GM23338 (cell line): ENCODE measurements around the gene STRN4. TPM values are rescaled to one million over a fixed set of nuclear protein-coding genes. Genes with fewer than 3 reads are reported as not detected.

Source experiments
- ATAC-seq: fragments of 200-7000 bp; cut with Tn5 transposase; 3 replicates; pipeline ENCODE4 v1.9.1; 2020
- DNase-seq: peaks from one replicate; pipeline ENCODE4 v3.0.0-alpha.2; 2015; ENCODE audit warnings: low spot score
- H2AFZ ChIP-seq: fragments of 200-600 bp; sonication (generic); 2 replicates; pipeline ENCODE4 v1.8.0; 2016; ENCODE audit warnings: antibody characterized with exemption, mild to moderate bottlenecking, moderate library complexity
- H3F3A ChIP-seq: fragments of 200-600 bp; sonication (generic); replicated peaks from 2 replicates; pipeline ENCODE4 v1.8.0; 2017; ENCODE audit warnings: antibody characterized with exemption, mixed run types, low read depth
- H3K27ac ChIP-seq: fragments of 200-600 bp; sonication (generic); 2 replicates; pipeline ENCODE4 v1.6.1; 2016; ENCODE audit warnings: low read depth
- H3K27me3 ChIP-seq: fragments of 200-600 bp; sonication (generic); 2 replicates; pipeline ENCODE4 v1.8.0; 2016; ENCODE audit warnings: mild to moderate bottlenecking, mixed run types, moderate library complexity; ENCODE audit not compliant: insufficient read depth
- H3K36me3 ChIP-seq: fragments of 200-600 bp; sonication (generic); 2 replicates; pipeline ENCODE4 v1.8.0; 2016; ENCODE audit warnings: mild to moderate bottlenecking; ENCODE audit not compliant: insufficient read depth
- H3K4me1 ChIP-seq: fragments of 200-600 bp; sonication (generic); 2 replicates; pipeline ENCODE4 v1.8.0; 2016; ENCODE audit warnings: mild to moderate bottlenecking, moderate library complexity; ENCODE audit not compliant: insufficient read depth
- H3K4me2 ChIP-seq: fragments of 200-600 bp; sonication (generic); 2 replicates; pipeline ENCODE4 v1.7.1; 2017; ENCODE audit warnings: mixed run types
- H3K4me3 ChIP-seq: fragments of 200-600 bp; sonication (generic); 2 replicates; pipeline ENCODE4 v1.6.1; 2016; ENCODE audit warnings: mixed run types
- H3K79me2 ChIP-seq: fragments of 200-600 bp; sonication (generic); replicated peaks from 2 replicates; pipeline ENCODE4 v1.8.0; 2017; ENCODE audit warnings: mild to moderate bottlenecking; ENCODE audit not compliant: insufficient read depth
- H3K9me2 ChIP-seq: fragments of 200-600 bp; sonication (generic); 2 replicates; pipeline ENCODE4 v1.8.0; 2017; ENCODE audit not compliant: insufficient read depth
- H4K20me1 ChIP-seq: fragments of 200-600 bp; sonication (generic); replicated peaks from 2 replicates; pipeline ENCODE4 v1.8.0; 2017; ENCODE audit warnings: mild to moderate bottlenecking; ENCODE audit not compliant: insufficient read depth
- H3K27ac Mint-ChIP-seq: 2 replicates; pipeline ENCODE4 v1.8.0; 2020; ENCODE audit warnings: inconsistent platforms, mild to moderate bottlenecking, moderate library complexity, mixed read lengths
- H3K27me3 Mint-ChIP-seq: 3 replicates; pipeline ENCODE4 v1.8.0; 2022; ENCODE audit warnings: low read depth, mild to moderate bottlenecking, moderate library complexity, mixed read lengths, inconsistent platforms; ENCODE audit not compliant: insufficient read depth, poor library complexity
- H3K36me3 Mint-ChIP-seq: 3 replicates; pipeline ENCODE4 v1.8.0; 2021; ENCODE audit warnings: low read depth, mild to moderate bottlenecking, inconsistent platforms, moderate library complexity, mixed read lengths
- H3K4me1 Mint-ChIP-seq: 3 replicates; pipeline ENCODE4 v1.8.0; 2020; ENCODE audit warnings: mild to moderate bottlenecking, inconsistent platforms, mixed read lengths
- H3K4me3 Mint-ChIP-seq: 3 replicates; pipeline ENCODE4 v1.8.0; 2021; ENCODE audit warnings: moderate library complexity, mild to moderate bottlenecking, inconsistent platforms, mixed read lengths
- H3K9me3 Mint-ChIP-seq: 3 replicates; pipeline ENCODE4 v1.8.0; 2020; ENCODE audit warnings: moderate library complexity, mild to moderate bottlenecking, inconsistent platforms, mixed read lengths
- CTCF ChIP-seq, 2 experiments: fragments of 200-600 bp in 1 of 2; sonication (generic) in 1 of 2; conservative IDR thresholded peaks; 2 replicates each; pipeline versions ENCODE4 v1.5.1 to v1.6.1; 2016 to 2017; ENCODE audit warnings: antibody characterized with exemption in 2 of 2, low read depth in 2 of 2, mild to moderate bottlenecking in 2 of 2, moderate library complexity in 1 of 2
- ETS1 ChIP-seq: IDR thresholded peaks from 2 replicates; pipeline ENCODE4 v1.6.1; 2016; ENCODE audit warnings: antibody characterized with exemption
- EZH2 ChIP-seq: fragments of 200-600 bp; sonication (generic); IDR thresholded peaks from one replicate; pipeline ENCODE4 v1.8.0; 2017; ENCODE audit warnings: antibody characterized with exemption, mild to moderate bottlenecking, low read depth; ENCODE audit not compliant: unreplicated experiment
- EZH2phosphoT487 ChIP-seq: fragments of 200-600 bp; sonication (generic); IDR thresholded peaks from one replicate; pipeline ENCODE4 v1.8.1; 2018; ENCODE audit warnings: antibody characterized with exemption; ENCODE audit not compliant: unreplicated experiment
- NANOG ChIP-seq: IDR thresholded peaks from 2 replicates; pipeline ENCODE4 v1.6.1; 2016; ENCODE audit warnings: antibody characterized with exemption, borderline replicate concordance
- POLR2AphosphoS5 ChIP-seq: IDR thresholded peaks from 2 replicates; pipeline ENCODE4 v1.6.1; 2016; ENCODE audit warnings: antibody characterized with exemption, low read depth
- REST ChIP-seq: IDR thresholded peaks from one replicate; pipeline ENCODE4 v1.6.1; 2018; ENCODE audit warnings: antibody characterized with exemption; ENCODE audit not compliant: unreplicated experiment
- ZNF114 ChIP-seq: fragments of 250-450 bp; sonication (Bioruptor Pico); IDR thresholded peaks from 2 replicates; pipeline ENCODE4 v1.5.0; 2020; ENCODE audit warnings: mild to moderate bottlenecking, moderate library complexity
- ZNF331 ChIP-seq: fragments of 250-450 bp; sonication (Bioruptor Pico); IDR thresholded peaks from 2 replicates; pipeline ENCODE4 v1.5.0; 2020; ENCODE audit warnings: low read depth, mild to moderate bottlenecking, moderate library complexity
- ZNF462 ChIP-seq: fragments of 250-450 bp; sonication (Bioruptor Pico); IDR thresholded peaks from 2 replicates; pipeline ENCODE4 v1.5.0; 2020; ENCODE audit warnings: mild to moderate bottlenecking, moderate library complexity
- polyA plus RNA-seq: library from polyadenylated mRNA; unstranded; fragments of >200 nt; fragmentation: Nextera tagmentation; extraction: Ambion mirVana; gene quantifications from 2 replicates; pipeline ENCODE4 v1.2.1, GENCODE V29; 2016
- total RNA-seq: library from RNA; depleted of rRNA; stranded (reverse); fragments of >200 nt; shearing (Covaris generic); gene quantifications from 2 replicates; pipeline ENCODE4 v1.2.3, GENCODE V29; 2014

The STRN4 gene
- total and polyA plus RNA-seq, 2 experiments from 2014 or later: 62.1 to 140 TPM

GRCh38 chr19:46760363-46760762 lies 14.1 kb upstream of the STRN4 start (continued):
- no peak for TF ChIP-seq ZNF462 (CRISPR knock-in tag)
- no peak for TF ChIP-seq ZNF114 (CRISPR knock-in tag)
- TF ChIP-seq ZNF331 (CRISPR knock-in tag): no peak

- Mint-ChIP-seq H3K9me3 (no peaks in the 10 kb centered on the region; the same call in 2 of the 3 replicates), H3K4me3 (no peak overlapping the region), H3K27ac (peak overlapping the region; percentile 46), H3K27me3 (peaks cover 10% of the 10 kb centered on the region), H3K4me1 (peaks cover 11% of the 10 kb centered on the region), H3K36me3 (peaks cover 25% of the 10 kb centered on the region)
- Histone ChIP-seq H3K27me3 (no peaks in the 10 kb centered on the region), H3K27ac (no peak overlapping the region; the same call in 1 of the 2 replicates), H2AFZ (no peak overlapping the region), H3K4me2 (peak overlapping the region; percentile 8; the same call in 1 of the 2 replicates), H3K4me1 (peaks cover 5% of the 10 kb centered on the region; the same call in 1 of the 2 replicates), H3K79me2 (no peaks in the 10 kb centered on the region), H3K9me2 (no peaks in the 10 kb centered on the region), H3K4me3 (no peak overlapping the region), H3K36me3 (no peaks in the 10 kb centered on the region; the same call in 1 of the 2 replicates), H3F3A (peaks cover 6% of the 10 kb centered on the region; the same call in 1 of the 2 replicates), H4K20me1 (no peaks in the 10 kb centered on the region; the same call in none of the 2 replicates)
- ATAC-seq (peak; percentile 16), DNase-seq (peak; percentile 54)
- no peak for TF ChIP-seq NANOG
- no peak for TF ChIP-seq REST
- no peak for TF ChIP-seq ETS1
- TF ChIP-seq EZH2: no peak
- no peak for TF ChIP-seq CTCF (conservative IDR thresholded peaks at IDR 0.05; ENCODE audit: low read depth in 2 of 2)
- no peak for TF ChIP-seq EZH2phosphoT487
- no peak; the same call in 1 of the 2 replicates for TF ChIP-seq POLR2AphosphoS5
- no peak for TF ChIP-seq ZNF114 (CRISPR knock-in tag)
- no peak for TF ChIP-seq ZNF331 (CRISPR knock-in tag)
Measured at GRCh38 chr19:46759817-46760333, 13.6 kb upstream of the STRN4 start.
